ENCODE measurements around the gene SLC49A3. TPM values are rescaled to one million over a fixed set of nuclear protein-coding genes. Genes with fewer than 3 reads are reported as not detected.

SLC49A3 gene
- total and polyA plus RNA-seq, 2 of the 13 experiments (the other 11 are each of a cell fraction or from before 2014, with no cell fraction given) = 0.07 to 0.17 TPM

DNA sequence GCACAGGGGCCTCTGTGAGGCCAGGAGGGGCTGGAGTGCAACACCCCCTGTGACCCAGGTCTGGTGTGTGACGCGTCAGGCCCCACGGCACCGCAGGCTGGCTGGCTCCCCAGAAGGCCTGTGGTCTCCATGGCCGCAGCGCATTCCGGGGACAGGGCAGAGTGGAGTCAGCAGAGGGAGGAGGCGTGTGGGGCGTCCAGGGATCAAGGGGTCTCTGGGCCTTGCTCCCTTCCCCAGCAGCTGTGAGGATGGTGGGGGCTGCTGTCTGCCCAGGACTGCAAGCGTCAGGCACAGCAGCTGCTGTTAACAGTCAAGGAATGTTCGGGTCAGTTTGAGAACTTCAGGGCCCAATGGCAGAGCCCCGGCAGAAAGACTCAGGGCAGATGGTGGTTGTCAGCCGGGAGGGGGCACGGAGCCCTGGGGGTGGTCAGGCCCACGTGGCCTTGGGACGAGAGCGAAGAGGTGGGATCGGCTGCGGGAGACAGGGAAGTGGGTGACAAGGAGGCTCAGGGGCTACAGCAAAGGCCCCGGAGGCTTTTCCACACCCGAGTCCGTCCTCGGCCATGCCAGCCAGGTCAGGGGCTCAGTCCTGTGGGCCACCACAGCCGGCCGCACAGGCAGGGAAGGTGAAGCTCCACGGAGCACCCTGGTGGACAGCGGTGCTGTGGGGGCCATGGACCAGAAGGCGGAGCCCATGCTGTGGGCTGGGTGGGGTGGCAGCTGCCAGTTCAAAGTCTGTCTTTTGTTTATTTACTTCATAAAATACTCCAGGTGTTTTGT lies 35.0 kb upstream of the SLC49A3 start (continued):
- TF ChIP-seq HMG20B (CRISPR knock-in tag; conservative IDR thresholded peaks at IDR 0.05) = no peak
- TF ChIP-seq KAT8 (CRISPR knock-in tag; IDR thresholded peaks at IDR 0.05) = no peak
- no peak for TF ChIP-seq ZNF790 (CRISPR knock-in tag; IDR thresholded peaks at IDR 0.05; ENCODE audit: borderline replicate concordance)
- TF ChIP-seq, protein P1, sequence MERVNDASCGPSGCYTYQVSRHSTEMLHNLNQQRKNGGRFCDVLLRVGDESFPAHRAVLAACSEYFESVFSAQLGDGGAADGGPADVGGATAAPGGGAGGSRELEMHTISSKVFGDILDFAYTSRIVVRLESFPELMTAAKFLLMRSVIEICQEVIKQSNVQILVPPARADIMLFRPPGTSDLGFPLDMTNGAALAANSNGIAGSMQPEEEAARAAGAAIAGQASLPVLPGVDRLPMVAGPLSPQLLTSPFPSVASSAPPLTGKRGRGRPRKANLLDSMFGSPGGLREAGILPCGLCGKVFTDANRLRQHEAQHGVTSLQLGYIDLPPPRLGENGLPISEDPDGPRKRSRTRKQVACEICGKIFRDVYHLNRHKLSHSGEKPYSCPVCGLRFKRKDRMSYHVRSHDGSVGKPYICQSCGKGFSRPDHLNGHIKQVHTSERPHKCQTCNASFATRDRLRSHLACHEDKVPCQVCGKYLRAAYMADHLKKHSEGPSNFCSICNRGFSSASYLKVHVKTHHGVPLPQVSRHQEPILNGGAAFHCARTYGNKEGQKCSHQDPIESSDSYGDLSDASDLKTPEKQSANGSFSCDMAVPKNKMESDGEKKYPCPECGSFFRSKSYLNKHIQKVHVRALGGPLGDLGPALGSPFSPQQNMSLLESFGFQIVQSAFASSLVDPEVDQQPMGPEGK (CRISPR knock-in tag; IDR thresholded peaks at IDR 0.05) = peak; percentile 90
- TF ChIP-seq HNRNPL (IDR thresholded peaks at IDR 0.05; ENCODE audit: low read depth, low read length) = no peak
- TF ChIP-seq ZBTB7B (CRISPR knock-in tag; IDR thresholded peaks at IDR 0.05) = peak; percentile 47; the same call in 1 of the 2 replicates
- TF ChIP-seq ZNF296 (CRISPR knock-in tag; conservative IDR thresholded peaks at IDR 0.05) = no peak
- peak; percentile 90; the same call in 1 of the 2 replicates for TF ChIP-seq ZBTB33 (CRISPR knock-in tag; IDR thresholded peaks at IDR 0.05)
- no peak for TF ChIP-seq ZBTB7A (CRISPR knock-in tag; IDR thresholded peaks at IDR 0.05)
- TF ChIP-seq, protein P2, sequence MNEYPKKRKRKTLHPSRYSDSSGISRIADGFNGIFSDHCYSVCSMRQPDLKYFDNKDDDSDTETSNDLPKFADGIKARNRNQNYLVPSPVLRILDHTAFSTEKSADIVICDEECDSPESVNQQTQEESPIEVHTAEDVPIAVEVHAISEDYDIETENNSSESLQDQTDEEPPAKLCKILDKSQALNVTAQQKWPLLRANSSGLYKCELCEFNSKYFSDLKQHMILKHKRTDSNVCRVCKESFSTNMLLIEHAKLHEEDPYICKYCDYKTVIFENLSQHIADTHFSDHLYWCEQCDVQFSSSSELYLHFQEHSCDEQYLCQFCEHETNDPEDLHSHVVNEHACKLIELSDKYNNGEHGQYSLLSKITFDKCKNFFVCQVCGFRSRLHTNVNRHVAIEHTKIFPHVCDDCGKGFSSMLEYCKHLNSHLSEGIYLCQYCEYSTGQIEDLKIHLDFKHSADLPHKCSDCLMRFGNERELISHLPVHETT (CRISPR knock-in tag; conservative IDR thresholded peaks at IDR 0.05) = no peak
- TF ChIP-seq ZBTB38 (CRISPR knock-in tag; IDR thresholded peaks at IDR 0.05) = peak; percentile 65; the same call in 1 of the 2 replicates
- TF ChIP-seq, protein P3, sequence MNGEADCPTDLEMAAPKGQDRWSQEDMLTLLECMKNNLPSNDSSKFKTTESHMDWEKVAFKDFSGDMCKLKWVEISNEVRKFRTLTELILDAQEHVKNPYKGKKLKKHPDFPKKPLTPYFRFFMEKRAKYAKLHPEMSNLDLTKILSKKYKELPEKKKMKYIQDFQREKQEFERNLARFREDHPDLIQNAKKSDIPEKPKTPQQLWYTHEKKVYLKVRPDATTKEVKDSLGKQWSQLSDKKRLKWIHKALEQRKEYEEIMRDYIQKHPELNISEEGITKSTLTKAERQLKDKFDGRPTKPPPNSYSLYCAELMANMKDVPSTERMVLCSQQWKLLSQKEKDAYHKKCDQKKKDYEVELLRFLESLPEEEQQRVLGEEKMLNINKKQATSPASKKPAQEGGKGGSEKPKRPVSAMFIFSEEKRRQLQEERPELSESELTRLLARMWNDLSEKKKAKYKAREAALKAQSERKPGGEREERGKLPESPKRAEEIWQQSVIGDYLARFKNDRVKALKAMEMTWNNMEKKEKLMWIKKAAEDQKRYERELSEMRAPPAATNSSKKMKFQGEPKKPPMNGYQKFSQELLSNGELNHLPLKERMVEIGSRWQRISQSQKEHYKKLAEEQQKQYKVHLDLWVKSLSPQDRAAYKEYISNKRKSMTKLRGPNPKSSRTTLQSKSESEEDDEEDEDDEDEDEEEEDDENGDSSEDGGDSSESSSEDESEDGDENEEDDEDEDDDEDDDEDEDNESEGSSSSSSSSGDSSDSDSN (CRISPR knock-in tag; IDR thresholded peaks at IDR 0.05) = no peak
- TF ChIP-seq ZNF317 (CRISPR knock-in tag; IDR thresholded peaks at IDR 0.05) = no peak
- TF ChIP-seq NFATC3 (CRISPR knock-in tag; IDR thresholded peaks at IDR 0.05) = no peak
- TF ChIP-seq ZFP1 (CRISPR knock-in tag; IDR thresholded peaks at IDR 0.05) = no peak
- TF ChIP-seq DMAP1 (CRISPR knock-in tag; IDR thresholded peaks at IDR 0.05) = no peak
- TF ChIP-seq HOXD1 (CRISPR knock-in tag; IDR thresholded peaks at IDR 0.05) = no peak
- TF ChIP-seq ZNF274 (CRISPR knock-in tag; IDR thresholded peaks at IDR 0.05) = no peak
- TF ChIP-seq KMT2B (CRISPR knock-in tag; IDR thresholded peaks at IDR 0.05) = no peak
- no peak for TF ChIP-seq ZNF530 (CRISPR knock-in tag; IDR thresholded peaks at IDR 0.05; ENCODE audit: low read depth)
- no peak for TF ChIP-seq PCBP1 (IDR thresholded peaks at IDR 0.05; ENCODE audit: borderline replicate concordance, low read depth, low read length)
- TF ChIP-seq ZNF563 (CRISPR knock-in tag; IDR thresholded peaks at IDR 0.05) = no peak
- no peak for TF ChIP-seq GZF1 (CRISPR knock-in tag; IDR thresholded peaks at IDR 0.05)
- no peak for TF ChIP-seq RFXAP (CRISPR knock-in tag; IDR thresholded peaks at IDR 0.05; ENCODE audit: borderline replicate concordance)
- TF ChIP-seq, protein P4, sequence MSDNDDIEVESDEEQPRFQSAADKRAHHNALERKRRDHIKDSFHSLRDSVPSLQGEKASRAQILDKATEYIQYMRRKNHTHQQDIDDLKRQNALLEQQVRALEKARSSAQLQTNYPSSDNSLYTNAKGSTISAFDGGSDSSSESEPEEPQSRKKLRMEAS (IDR thresholded peaks at IDR 0.05) = no peak
